ENCODE results near the gene PKN1. TPM values are rescaled to one million over a fixed set of nuclear protein-coding genes. Genes with fewer than 3 reads are reported as not detected.

The PKN1 gene
- total RNA-seq, 4 donors from 2014 or later, result 56.2 to 129 (median 82.4) TPM

GRCh38 chr19:14391156-14391821 is 41.8 kb upstream of the PKN1 start:
- H3K4me3 ChIP-seq, result no peak overlapping the region
- no peak for TF ChIP-seq POLR2A (IDR thresholded peaks at IDR 0.05)
- no peak for TF ChIP-seq CTCF (IDR thresholded peaks at IDR 0.05)
- no peaks in the 10 kb centered on the region for H3K27me3 ChIP-seq
- no peaks in the 10 kb centered on the region for H3K9me3 ChIP-seq
- no peak overlapping the region for H3K27ac ChIP-seq
- no peaks in the 10 kb centered on the region for H3K4me1 ChIP-seq
- H3K36me3 ChIP-seq, result no peaks in the 10 kb centered on the region
- intact Hi-C loops (cut with DNase I; ENCODE audit: low total_unique reads), result no loop called here
- DNase-seq, result no peak

- Histone ChIP-seq H3K27me3 (no peaks in the 10 kb centered on the region), H3K4me3 (no peak overlapping the region), H3K27ac (no peak overlapping the region), H3K4me1 (no peaks in the 10 kb centered on the region), H3K9me3 (no peaks in the 10 kb centered on the region), H3K36me3 (no peaks in the 10 kb centered on the region)
- DNase-seq, result no peak
- intact Hi-C loops (cut with DNase I; ENCODE audit: low total_unique reads), result no loop called here
- TF ChIP-seq POLR2A (IDR thresholded peaks at IDR 0.05) (no peak), CTCF (IDR thresholded peaks at IDR 0.05) (no peak)
These were observed 39.8 kb upstream of the PKN1 start for GRCh38 chr19:14393329-14393728.

GRCh38 chr19:14394167-14394566 is 38.9 kb upstream of the PKN1 start:
- TF ChIP-seq CTCF (IDR thresholded peaks at IDR 0.05) (no peak), POLR2A (IDR thresholded peaks at IDR 0.05) (no peak)
- intact Hi-C loops (cut with DNase I; ENCODE audit: low total_unique reads), result no loop called here
- no peaks in the 10 kb centered on the region for H3K9me3 ChIP-seq
- no peaks in the 10 kb centered on the region for H3K27me3 ChIP-seq
- H3K27ac ChIP-seq, result no peak overlapping the region
- H3K36me3 ChIP-seq, result no peaks in the 10 kb centered on the region
- no peaks in the 10 kb centered on the region for H3K4me1 ChIP-seq
- no peak for DNase-seq
- H3K4me3 ChIP-seq, result no peak overlapping the region

- no peaks in the 10 kb centered on the region for H3K4me1 ChIP-seq
These were observed 37.8 kb upstream of the PKN1 start for GRCh38 chr19:14395262-14395661.

More at GRCh38 chr19:14395262-14395661, 37.8 kb upstream of the PKN1 start:
- no peaks in the 10 kb centered on the region for H3K27me3 ChIP-seq
- intact Hi-C loops (cut with DNase I; ENCODE audit: low total_unique reads), result no loop called here
- DNase-seq, result no peak
- no peaks in the 10 kb centered on the region for H3K9me3 ChIP-seq
- no peaks in the 10 kb centered on the region for H3K36me3 ChIP-seq
- TF ChIP-seq POLR2A (IDR thresholded peaks at IDR 0.05) (no peak), CTCF (IDR thresholded peaks at IDR 0.05) (no peak)
- no peak overlapping the region for H3K27ac ChIP-seq
- no peak overlapping the region for H3K4me3 ChIP-seq

Data from uterus (tissue), 4 donors.